GM19238 (cell line): Measurements from ENCODE around the gene WFS1.

Source experiments
- DNase-seq: peaks from one replicate; pipeline ENCODE4 v3.0.0; 2011; ENCODE audit warnings: low spot score; ENCODE audit not compliant: insufficient read length

The WFS1 gene

GRCh38 chr4:6324999-6325787, 55.5 kb downstream of the WFS1 start:
- DNase-seq = no peak

GRCh38 chr4:6325788-6326290, 56.2 kb downstream of the WFS1 start:
- DNase-seq = no peak

GRCh38 chr4:6326312-6327060, 56.8 kb downstream of the WFS1 start:
- DNase-seq = no peak

- peak; percentile 81 for DNase-seq
Observed at GRCh38 chr4:6327220-6327917, 57.7 kb downstream of the WFS1 start.

- DNase-seq = no peak
Observed at GRCh38 chr4:6328526-6328925, 58.9 kb downstream of the WFS1 start.

- no peak for DNase-seq
Observed at GRCh38 chr4:6329478-6330383, 60.1 kb downstream of the WFS1 start.

- no peak for DNase-seq
Observed at GRCh38 chr4:6330384-6330767, 60.7 kb downstream of the WFS1 start.

GRCh38 chr4:6331018-6331417, 61.4 kb downstream of the WFS1 start:
- DNase-seq = no peak

- no peak for DNase-seq
Observed at GRCh38 chr4:6331468-6331867, 61.8 kb downstream of the WFS1 start.

GRCh38 chr4:6332042-6332668, 62.5 kb downstream of the WFS1 start:
- no peak for DNase-seq

GRCh38 chr4:6332669-6333050, 63.0 kb downstream of the WFS1 start:
- DNase-seq = no peak

GRCh38 chr4:6333301-6334202, 63.9 kb downstream of the WFS1 start:
- DNase-seq = no peak

GRCh38 chr4:6334203-6334887, 64.7 kb downstream of the WFS1 start:
- DNase-seq = no peak

- no peak for DNase-seq
Observed at GRCh38 chr4:6335040-6335590, 65.5 kb downstream of the WFS1 start.

GRCh38 chr4:6336166-6336565, 66.5 kb downstream of the WFS1 start:
- DNase-seq = no peak

GRCh38 chr4:6337331-6337935, 67.8 kb downstream of the WFS1 start:
- no peak for DNase-seq

- no peak for DNase-seq
Observed at GRCh38 chr4:6338175-6338950, 68.7 kb downstream of the WFS1 start.
